GM12874 (cell line): ENCODE measurements around the gene MYOM1.

ENCODE experiments used
- CTCF ChIP-seq: IDR thresholded peaks from 2 replicates; pipeline ENCODE4 v1.5.1; 2011; ENCODE audit warnings: low read depth, mild to moderate bottlenecking, control low read depth, low read length, moderate library complexity; ENCODE audit not compliant: insufficient read depth

The MYOM1 gene

DNA sequence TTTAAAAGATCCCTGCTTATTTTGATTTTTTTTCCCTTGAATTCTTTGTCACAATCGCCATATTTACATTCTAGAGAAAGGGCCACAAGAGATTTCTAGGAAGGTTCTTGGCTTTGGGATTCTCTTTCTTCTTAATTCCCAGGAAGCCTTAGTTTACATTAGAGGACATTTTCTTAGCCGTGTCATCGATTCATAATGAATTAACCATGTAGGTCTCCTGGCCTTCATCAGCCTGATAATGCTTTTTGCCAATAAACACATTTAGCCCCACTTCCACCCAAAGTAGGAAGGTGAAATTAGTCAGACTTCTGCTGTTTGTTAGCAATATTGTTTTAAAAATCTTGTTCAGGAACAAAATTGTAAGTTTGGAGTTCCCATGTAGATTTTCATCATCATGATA is 135.6 kb downstream of the MYOM1 start:
- TF ChIP-seq CTCF, result no peak

GRCh38 chr18:3083766-3084165 is 136.0 kb downstream of the MYOM1 start:
- TF ChIP-seq CTCF, result no peak

GRCh38 chr18:3081584-3081991 is 138.2 kb downstream of the MYOM1 start:
- no peak for TF ChIP-seq CTCF

DNA sequence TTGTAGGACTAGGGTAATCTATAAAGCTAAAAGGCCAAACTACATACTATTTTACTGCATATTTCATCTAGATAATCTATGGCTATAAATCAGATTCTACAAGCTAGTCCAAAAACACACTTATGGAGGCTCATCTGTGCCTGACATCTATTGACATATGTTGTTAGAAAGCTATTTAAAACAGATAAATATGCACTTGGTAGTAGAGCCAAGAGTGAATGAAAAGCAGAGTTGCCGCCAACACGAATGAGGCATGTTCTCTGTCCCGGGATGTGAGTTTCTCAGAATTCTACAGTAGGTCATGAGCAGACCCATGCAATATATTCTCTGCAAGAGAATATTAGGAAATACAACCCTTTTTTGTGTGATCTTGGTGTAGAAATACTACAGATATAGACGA is 140.1 kb downstream of the MYOM1 start:
- TF ChIP-seq CTCF, result no peak

DNA sequence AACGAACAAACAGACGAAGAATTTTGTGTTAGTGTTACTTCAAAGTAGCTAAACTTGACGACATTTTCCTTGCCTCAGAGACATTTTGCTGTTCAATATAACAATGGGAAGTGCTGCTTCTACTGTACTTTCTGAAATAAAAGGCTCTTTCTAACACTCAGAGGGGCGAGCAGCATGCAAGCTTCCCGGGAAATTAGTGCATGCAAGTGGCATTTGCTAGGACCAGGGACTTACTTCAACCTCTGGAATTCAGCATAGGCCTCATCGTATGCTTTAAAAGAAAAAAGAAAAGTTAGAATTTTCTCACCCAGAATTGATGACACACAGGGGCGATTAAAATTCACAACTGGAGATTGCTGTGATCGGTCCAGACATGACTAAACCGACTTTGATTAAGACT is 144.3 kb downstream of the MYOM1 start:
- no peak for TF ChIP-seq CTCF

DNA sequence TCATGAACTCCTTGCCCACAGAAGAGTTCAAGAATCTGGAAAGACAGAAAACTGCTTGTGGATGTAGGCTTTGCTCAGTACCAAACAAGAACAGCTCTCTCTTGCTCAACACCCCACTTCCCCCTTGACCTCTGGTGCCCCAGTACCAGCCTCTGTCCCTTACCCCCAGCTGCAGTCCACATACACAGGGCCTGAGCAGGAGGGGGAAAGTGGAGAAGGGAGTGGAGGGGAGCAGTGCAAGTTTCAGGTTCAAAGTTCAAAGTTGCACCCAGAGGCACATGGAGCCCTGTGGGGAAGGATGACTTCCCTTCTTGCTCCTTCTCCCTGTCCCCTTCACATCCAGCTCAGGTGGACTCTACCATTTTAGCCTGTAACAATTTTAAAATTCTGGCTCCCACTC is 145.7 kb downstream of the MYOM1 start:
- TF ChIP-seq CTCF, result no peak

DNA sequence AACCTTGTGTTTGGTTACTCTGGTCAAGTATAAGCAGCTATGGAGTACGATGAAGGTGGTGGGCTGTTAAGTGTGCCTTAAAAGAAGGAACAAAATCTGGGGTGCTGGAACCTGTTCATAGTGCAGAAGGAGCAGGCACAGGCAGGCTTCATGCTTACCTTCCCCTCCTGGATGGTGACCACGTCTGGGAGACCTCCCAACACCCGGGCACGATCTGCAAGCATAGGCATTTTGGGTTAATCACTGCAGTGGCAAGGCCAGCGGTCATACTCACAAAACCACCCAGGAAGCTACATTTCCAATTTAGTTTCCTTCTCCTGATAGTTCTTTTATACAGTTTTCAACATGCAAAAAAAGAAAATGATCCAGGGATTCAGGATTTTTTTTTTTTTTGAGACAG is 148.1 kb downstream of the MYOM1 start:
- TF ChIP-seq CTCF, result no peak
